Measurements from ENCODE around the gene CNGA2. TPM values are rescaled to one million over a fixed set of nuclear protein-coding genes. Genes with fewer than 3 reads are reported as not detected.

The CNGA2 gene
- total and polyA plus RNA-seq, 3 donors from 2014 or later = 0.50 to 2.0 (median 0.83) TPM

- Histone ChIP-seq H3K36me3 (ENCODE audit: low read depth, missing control alignments) (no peaks in the 10 kb centered on the region), H3K9me3 (no peaks in the 10 kb centered on the region), H3K27ac (no peak overlapping the region), H3K27me3 (no peaks in the 10 kb centered on the region), H3K4me3 (no peak overlapping the region), H3K4me1 (no peaks in the 10 kb centered on the region)
- WGBS, 2 donors = 69 to 91% methylated on average over 2 to 5 of the region's 7 CpGs
- intact Hi-C loops (cut with DNase I; ENCODE audit: low total_unique reads) = no loop called here
- TF ChIP-seq CTCF (IDR thresholded peaks at IDR 0.05) = no peak
- no peak for TF ChIP-seq POLR2A (IDR thresholded peaks at IDR 0.05)
- DNase-seq = no peak
These were observed 4.2 kb downstream of the CNGA2 start for GRCh38 chrX:151738751-151739150.

GRCh38 chrX:151741606-151742005 lies 7.1 kb downstream of the CNGA2 start:
- H3K36me3 ChIP-seq (ENCODE audit: low read depth, missing control alignments) = no peaks in the 10 kb centered on the region
- no peak overlapping the region for H3K4me3 ChIP-seq
- intact Hi-C loops (cut with DNase I; ENCODE audit: low total_unique reads) = no loop called here
- H3K4me1 ChIP-seq = no peaks in the 10 kb centered on the region
- TF ChIP-seq CTCF (IDR thresholded peaks at IDR 0.05) = no peak
- TF ChIP-seq POLR2A (IDR thresholded peaks at IDR 0.05) = no peak
- no peak overlapping the region for H3K27ac ChIP-seq
- no peaks in the 10 kb centered on the region for H3K27me3 ChIP-seq
- no peaks in the 10 kb centered on the region for H3K9me3 ChIP-seq
- 83 to 93% methylated on average over 2 to 4 of the region's 4 CpGs for WGBS, 2 donors
- no peak for DNase-seq

- no peaks in the 10 kb centered on the region for H3K27me3 ChIP-seq
- no peak overlapping the region for H3K27ac ChIP-seq
- no peaks in the 10 kb centered on the region for H3K9me3 ChIP-seq
- H3K4me1 ChIP-seq = no peaks in the 10 kb centered on the region
- H3K4me3 ChIP-seq = no peak overlapping the region
- 100% methylated on average over 4 of the region's 5 CpGs; no CpG with 5 or more reads in 1 of the 2 donors for WGBS, 2 donors
- no peak for DNase-seq
- TF ChIP-seq CTCF (IDR thresholded peaks at IDR 0.05) (no peak), POLR2A (IDR thresholded peaks at IDR 0.05) (no peak)
- H3K36me3 ChIP-seq (ENCODE audit: low read depth, missing control alignments) = no peaks in the 10 kb centered on the region
- intact Hi-C loops (cut with DNase I; ENCODE audit: low total_unique reads) = no loop called here
These were observed 7.8 kb downstream of the CNGA2 start for GRCh38 chrX:151742311-151742710.

- no peak overlapping the region for H3K4me3 ChIP-seq
- H3K27ac ChIP-seq = no peak overlapping the region
- no peak for DNase-seq
- TF ChIP-seq POLR2A (IDR thresholded peaks at IDR 0.05) (no peak), CTCF (IDR thresholded peaks at IDR 0.05) (no peak)
- no peaks in the 10 kb centered on the region for H3K36me3 ChIP-seq (ENCODE audit: low read depth, missing control alignments)
- no peaks in the 10 kb centered on the region for H3K9me3 ChIP-seq
- no peaks in the 10 kb centered on the region for H3K4me1 ChIP-seq
- WGBS, 2 donors = 89 to 95% methylated on average over 16 to 21 of the region's 21 CpGs
- no peaks in the 10 kb centered on the region for H3K27me3 ChIP-seq
- intact Hi-C loops (cut with DNase I; ENCODE audit: low total_unique reads) = no loop called here
These were observed 9.3 kb downstream of the CNGA2 start for GRCh38 chrX:151743651-151744470.

DNA sequence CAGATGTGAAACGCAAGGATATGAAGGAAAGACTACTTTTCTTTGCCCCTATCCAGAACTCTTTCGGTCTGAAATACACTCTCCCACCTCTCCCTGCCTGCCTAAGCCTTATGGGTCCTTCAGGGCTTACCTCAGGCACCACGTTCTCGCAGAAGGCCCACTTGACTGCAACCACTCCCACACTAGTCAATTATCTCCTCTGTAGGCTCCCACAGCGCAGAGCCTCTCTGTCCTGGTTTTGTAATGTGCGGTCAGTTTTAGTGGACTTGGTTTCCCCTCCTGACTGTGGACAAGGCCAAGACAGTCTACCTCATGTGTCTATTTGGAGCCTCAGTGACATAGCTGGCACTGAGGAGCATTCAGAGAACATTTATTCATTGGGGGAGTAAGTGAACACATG lies 11.1 kb downstream of the CNGA2 start:
- intact Hi-C loops (cut with DNase I; ENCODE audit: low total_unique reads) = no loop called here
- 70 to 88% methylated on average over 6 of the region's 6 CpGs for WGBS, 2 donors

More for the DNA sequence above, 11.1 kb downstream of the CNGA2 start:
- TF ChIP-seq POLR2A (IDR thresholded peaks at IDR 0.05) (no peak), CTCF (IDR thresholded peaks at IDR 0.05) (no peak)
- no peak overlapping the region for H3K4me3 ChIP-seq
- H3K27me3 ChIP-seq = no peaks in the 10 kb centered on the region
- H3K9me3 ChIP-seq = no peaks in the 10 kb centered on the region
- no peak for DNase-seq
- H3K4me1 ChIP-seq = no peaks in the 10 kb centered on the region
- no peak overlapping the region for H3K27ac ChIP-seq
- no peaks in the 10 kb centered on the region for H3K36me3 ChIP-seq (ENCODE audit: low read depth, missing control alignments)
